C4-2B (cell line): Measurements from ENCODE around the gene NIPAL1.
"Not testable (repeated sequence)": the region's sequence is repeated elsewhere in the genome, so short reads cannot be mapped to it uniquely, and the experiment has no call there.

Experiments
- CTCF ChIP-seq: fragments of 450-650 bp; conservative IDR thresholded peaks from 2 replicates; pipeline ENCODE4 v1.5.1; 2017; ENCODE audit warnings: mild to moderate bottlenecking
- ZFX ChIP-seq: fragments of 450-650 bp; IDR thresholded peaks from 2 replicates; pipeline ENCODE4 v1.6.1; 2017

GRCh38 chr4:47992475-47992874 is 24.1 kb upstream of the NIPAL1 start:
- TF ChIP-seq CTCF, ZFX: not testable (repeated sequence)
